ENCODE measurements around the gene NHLRC1. TPM values are rescaled to one million over a fixed set of nuclear protein-coding genes. Genes with fewer than 3 reads are reported as not detected.

The NHLRC1 gene
- 1 to 10 TPM in 5 of 7 donors, under 1 TPM in 2; 0.79 to 3.4 (median 1.1) TPM for total RNA-seq
- 1 to 10 TPM; 1.4 to 2.4 (median 1.5) TPM for polyA plus RNA-seq
- long read RNA-seq, donor 1, partial matches to known transcripts: 0 of 1 reads
- long read RNA-seq, donor 1, other reads (novel, unspliced or antisense): 0 of 1 reads
- long read RNA-seq, donor 2, partial matches to known transcripts: 0 of 1 reads
- long read RNA-seq, donor 2, other reads (novel, unspliced or antisense): 0 of 1 reads

DNA sequence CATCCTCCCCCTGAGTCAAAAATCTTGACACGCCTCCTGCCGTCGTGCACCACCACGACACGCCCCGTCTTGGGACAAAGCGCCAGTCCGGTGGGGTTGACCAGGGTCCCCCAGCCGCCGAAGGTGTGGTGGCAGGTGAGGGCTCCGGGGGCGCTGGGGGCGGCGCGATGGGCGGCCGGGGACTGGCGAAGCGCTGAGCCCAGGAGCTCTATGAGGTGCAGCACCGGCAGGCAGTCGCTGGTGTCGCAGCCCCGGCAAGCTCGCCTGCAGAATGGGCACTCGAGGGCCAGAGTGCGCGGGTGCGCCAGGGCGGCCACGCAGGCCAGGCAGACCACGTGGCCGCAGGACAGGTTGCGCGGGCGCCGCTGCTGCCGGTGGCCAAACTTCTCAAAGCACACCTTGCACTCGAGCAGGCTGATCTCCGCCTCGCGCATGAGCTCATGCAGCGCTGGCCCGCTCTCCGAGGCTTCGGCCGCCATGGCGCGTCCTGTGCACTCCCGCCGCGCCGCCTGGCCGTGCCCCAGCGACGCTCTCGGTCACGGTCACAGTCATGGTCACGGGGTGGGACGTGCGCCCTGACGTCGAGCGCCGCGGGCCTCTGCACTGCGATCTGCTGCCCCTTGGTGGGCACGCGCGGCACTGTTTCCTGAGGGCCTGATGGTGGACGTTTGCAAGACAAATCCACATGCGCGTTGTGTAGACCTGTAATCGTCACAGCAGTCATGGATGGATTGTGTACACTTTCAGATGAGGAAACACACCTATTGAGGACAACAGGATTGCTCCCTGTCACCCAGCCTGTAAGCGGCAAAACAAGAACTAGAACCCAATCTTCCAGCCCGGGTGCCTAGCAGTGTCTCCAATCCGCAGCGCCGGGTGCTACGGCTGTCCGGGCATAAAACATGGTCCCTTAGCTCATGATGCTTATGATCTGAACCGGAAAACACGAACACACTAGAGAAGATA lies at the start of gene NHLRC1:
TSS of gene NHLRC1 (minus strand) at position 550 of the 966 bp plus-strand sequence. CDS start at position 479, 71 bp downstream.
- TF ChIP-seq, protein P1, sequence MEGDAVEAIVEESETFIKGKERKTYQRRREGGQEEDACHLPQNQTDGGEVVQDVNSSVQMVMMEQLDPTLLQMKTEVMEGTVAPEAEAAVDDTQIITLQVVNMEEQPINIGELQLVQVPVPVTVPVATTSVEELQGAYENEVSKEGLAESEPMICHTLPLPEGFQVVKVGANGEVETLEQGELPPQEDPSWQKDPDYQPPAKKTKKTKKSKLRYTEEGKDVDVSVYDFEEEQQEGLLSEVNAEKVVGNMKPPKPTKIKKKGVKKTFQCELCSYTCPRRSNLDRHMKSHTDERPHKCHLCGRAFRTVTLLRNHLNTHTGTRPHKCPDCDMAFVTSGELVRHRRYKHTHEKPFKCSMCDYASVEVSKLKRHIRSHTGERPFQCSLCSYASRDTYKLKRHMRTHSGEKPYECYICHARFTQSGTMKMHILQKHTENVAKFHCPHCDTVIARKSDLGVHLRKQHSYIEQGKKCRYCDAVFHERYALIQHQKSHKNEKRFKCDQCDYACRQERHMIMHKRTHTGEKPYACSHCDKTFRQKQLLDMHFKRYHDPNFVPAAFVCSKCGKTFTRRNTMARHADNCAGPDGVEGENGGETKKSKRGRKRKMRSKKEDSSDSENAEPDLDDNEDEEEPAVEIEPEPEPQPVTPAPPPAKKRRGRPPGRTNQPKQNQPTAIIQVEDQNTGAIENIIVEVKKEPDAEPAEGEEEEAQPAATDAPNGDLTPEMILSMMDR (IDR thresholded peaks at IDR 0.05 in 8 of 11, conservative IDR thresholded peaks at IDR 0.05 in 3 of 11): peak; percentile 81 to 95 (median 91)
- TF ChIP-seq POLR2A (IDR thresholded peaks at IDR 0.05) (no peak), POLR2AphosphoS5 (IDR thresholded peaks at IDR 0.05) (peak; percentile 90 to 95 (median 90))

DNA sequence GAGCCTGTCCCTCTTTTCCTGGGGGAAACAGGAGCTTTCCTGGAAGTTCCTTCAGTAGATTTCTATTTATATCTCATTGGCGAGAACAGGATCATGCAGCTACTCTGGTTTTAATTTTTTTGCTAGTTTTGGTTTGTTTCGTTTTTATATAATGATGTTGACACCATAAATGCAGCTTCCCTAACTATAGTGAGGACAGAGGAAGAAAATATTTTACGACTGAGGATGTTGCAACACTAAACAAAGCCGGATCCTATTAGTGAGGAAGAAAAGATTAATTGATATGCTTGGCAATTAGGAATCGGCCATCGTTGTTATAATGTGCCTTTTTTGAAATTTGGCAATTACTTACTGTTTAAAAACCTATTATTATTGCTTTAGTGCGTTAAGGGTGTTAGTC lies 49.4 kb upstream of the NHLRC1 start:
- intact Hi-C loops (cut with DNase I; ENCODE audit: low total_unique reads): no loop called here
- peaks cover 0 to 11% (median 6%) of the 10 kb centered on the region in 8 donors for H3K9me3 ChIP-seq
- TF ChIP-seq POLR2AphosphoS5 (IDR thresholded peaks at IDR 0.05): no peak
- no peak for TF ChIP-seq POLR2A (IDR thresholded peaks at IDR 0.05)
- TF ChIP-seq, protein P1 (IDR thresholded peaks at IDR 0.05 in 8 of 11, conservative IDR thresholded peaks at IDR 0.05 in 3 of 11): no peak
- no peak for DNase-seq
- H3K27ac ChIP-seq: peak overlapping the region in 5 of 8 donors; percentile 56 to 74 (median 73)
- peaks cover 0 to 9% (median 0%) of the 10 kb centered on the region in 6 donors for H3K4me1 ChIP-seq
- WGBS, 5 donors: 59 to 85% (median 76%) methylated on average over 7 of the region's 7 CpGs
- H3K27me3 ChIP-seq (replicated peaks in 1 of 7): no peaks in the 10 kb centered on the region
- no peak overlapping the region for H3K4me3 ChIP-seq
- H3K36me3 ChIP-seq: peaks cover 0 to 95% (median 44%) of the 10 kb centered on the region in 6 donors

More for the DNA sequence above, at the start of gene NHLRC1:
- Histone ChIP-seq H3K4me3 (peak within 1 kb of the TSS; percentile 26 to 77 (median 52)), H3K9me3 (peaks cover 0 to 13% (median 0%) of the 10 kb centered on the region in 8 donors), H3K4me1 (peaks cover 0 to 14% (median 9%) of the 10 kb centered on the region in 6 donors), H3K27me3 (replicated peaks in 1 of 7) (no peaks in the 10 kb centered on the region), H3K36me3 (no peaks in the 10 kb centered on the region), H3K27ac (peak within 1 kb of the TSS in 3 of 8 donors; percentile 48 to 66 (median 51))
- peak; percentile 96 for DNase-seq
- WGBS, 5 donors: 19 to 48% (median 22%) methylated on average over 23 to 82 of the region's 82 CpGs
- intact Hi-C loops (cut with DNase I; ENCODE audit: low total_unique reads): no loop called here

DNA sequence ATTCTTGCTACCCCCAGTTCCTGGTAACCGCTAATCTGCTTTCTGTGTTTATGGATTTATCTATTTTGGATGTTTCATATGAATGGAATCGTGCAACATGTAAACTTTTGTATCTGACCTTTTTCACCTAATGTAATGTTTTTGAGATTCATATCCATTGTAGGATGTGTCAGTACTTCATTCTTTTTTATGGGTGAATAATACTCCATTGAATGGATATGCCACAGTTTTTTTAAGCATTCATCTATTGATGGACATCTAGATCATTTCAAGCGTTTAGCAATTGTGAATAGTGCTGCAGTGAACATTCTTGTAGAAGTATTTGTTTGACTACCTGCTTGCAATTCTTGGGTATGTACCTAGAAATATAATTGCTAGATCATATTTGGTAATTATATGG lies 45.8 kb upstream of the NHLRC1 start:
- peaks cover 0 to 100% (median 59%) of the 10 kb centered on the region in 6 donors for H3K36me3 ChIP-seq
- WGBS, 5 donors: 97 to 100% (median 98%) methylated on average over 3 of the region's 3 CpGs
- peaks cover 0 to 13% (median 0%) of the 10 kb centered on the region in 6 donors for H3K4me1 ChIP-seq

More for the DNA sequence above, 45.8 kb upstream of the NHLRC1 start:
- intact Hi-C loops (cut with DNase I; ENCODE audit: low total_unique reads): no loop called here
- H3K9me3 ChIP-seq: peaks cover 0 to 11% (median 6%) of the 10 kb centered on the region in 8 donors
- TF ChIP-seq, protein P1 (IDR thresholded peaks at IDR 0.05 in 8 of 11, conservative IDR thresholded peaks at IDR 0.05 in 3 of 11): no peak
- TF ChIP-seq POLR2A (IDR thresholded peaks at IDR 0.05) (no peak), POLR2AphosphoS5 (IDR thresholded peaks at IDR 0.05) (no peak)
- no peaks in the 10 kb centered on the region for H3K27me3 ChIP-seq (replicated peaks in 1 of 7)
- no peak overlapping the region for H3K4me3 ChIP-seq
- no peak overlapping the region for H3K27ac ChIP-seq
- no peak for DNase-seq

Measured in spleen (tissue), 13 donors.